ENCODE data around the gene TMPRSS11A.

TMPRSS11A gene

GRCh38 chr4:67963356-67963755 is at the start of gene TMPRSS11A:
TSS of gene TMPRSS11A (minus strand) at chr4:67963493. CDS start at chr4:67963393, 100 bp downstream.
- no peak for DNase-seq

DNA sequence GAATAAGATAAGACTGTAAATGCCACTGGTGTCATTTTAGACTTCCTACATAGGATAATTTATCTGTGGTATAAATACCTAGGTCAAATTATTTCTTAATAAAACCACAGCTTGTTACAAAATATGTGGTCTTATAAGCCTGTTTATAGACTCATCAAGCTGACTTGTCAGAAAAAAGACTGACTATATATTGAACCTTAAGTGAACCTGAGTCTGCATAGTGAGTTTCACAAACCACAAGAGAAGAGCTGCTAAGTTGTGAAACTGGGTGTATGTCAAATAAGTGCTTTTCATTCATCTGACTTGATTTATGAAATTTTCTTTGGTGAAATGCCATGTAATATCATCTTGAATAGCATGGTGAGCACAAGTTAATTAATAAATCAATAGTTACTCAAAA is 48.4 kb upstream of the TMPRSS11A start:
- no peak for DNase-seq

DNA sequence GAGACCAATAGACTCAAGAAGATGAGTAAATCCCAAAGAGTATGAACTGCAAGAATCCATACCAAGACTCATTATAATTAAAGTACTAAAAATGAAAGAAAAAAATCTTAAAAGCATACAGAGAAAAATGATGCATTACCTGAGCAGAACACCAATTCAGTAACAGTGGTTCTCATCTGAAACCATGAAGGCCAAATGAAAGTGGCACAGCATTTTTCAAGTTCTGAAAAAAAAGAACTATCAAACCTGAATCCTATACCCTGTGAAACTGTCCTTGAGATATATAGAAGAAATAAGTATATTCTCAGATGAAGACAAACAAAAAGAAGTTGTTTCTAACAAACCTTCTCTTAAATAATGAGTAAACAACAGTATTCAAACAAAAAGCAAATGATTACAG is 39.6 kb upstream of the TMPRSS11A start:
- no peak for DNase-seq

GRCh38 chr4:67996127-67996526 is 32.8 kb upstream of the TMPRSS11A start:
- DNase-seq, result no peak

- no peak for DNase-seq
Measured at GRCh38 chr4:67988991-67989390, 25.7 kb upstream of the TMPRSS11A start.

- DNase-seq, result no peak
Measured at GRCh38 chr4:67983333-67983732, 20.0 kb upstream of the TMPRSS11A start.

- no peak for DNase-seq
Measured at GRCh38 chr4:67980512-67980911, 17.2 kb upstream of the TMPRSS11A start.

GRCh38 chr4:67973608-67974007 is 10.3 kb upstream of the TMPRSS11A start:
- no peak for DNase-seq

DNA sequence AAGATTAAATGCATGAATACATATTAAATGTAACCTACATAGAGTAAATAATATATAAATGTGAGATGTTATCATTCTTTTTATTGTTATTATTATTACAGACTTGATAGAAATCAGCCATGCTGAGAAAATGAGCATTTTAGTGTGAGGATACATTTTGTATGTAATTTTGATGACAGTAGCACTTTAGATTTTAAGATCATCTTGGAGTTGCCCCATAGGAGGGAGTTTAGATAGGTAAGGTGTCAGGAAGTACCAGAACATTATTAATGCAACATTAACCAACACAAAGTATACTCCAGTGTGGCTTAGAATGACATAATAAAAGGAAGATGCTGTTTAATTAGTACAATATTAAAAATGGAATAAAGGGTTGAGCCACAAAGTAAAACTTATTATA is 8.4 kb downstream of the TMPRSS11A start:
- no peak for DNase-seq

- no peak for DNase-seq
Measured at GRCh38 chr4:67941074-67941473, 22.2 kb downstream of the TMPRSS11A start.

- DNase-seq, result no peak
Measured at GRCh38 chr4:67940506-67940905, 22.8 kb downstream of the TMPRSS11A start.

GRCh38 chr4:67939195-67939594 is 24.1 kb downstream of the TMPRSS11A start:
- no peak for DNase-seq

DNA sequence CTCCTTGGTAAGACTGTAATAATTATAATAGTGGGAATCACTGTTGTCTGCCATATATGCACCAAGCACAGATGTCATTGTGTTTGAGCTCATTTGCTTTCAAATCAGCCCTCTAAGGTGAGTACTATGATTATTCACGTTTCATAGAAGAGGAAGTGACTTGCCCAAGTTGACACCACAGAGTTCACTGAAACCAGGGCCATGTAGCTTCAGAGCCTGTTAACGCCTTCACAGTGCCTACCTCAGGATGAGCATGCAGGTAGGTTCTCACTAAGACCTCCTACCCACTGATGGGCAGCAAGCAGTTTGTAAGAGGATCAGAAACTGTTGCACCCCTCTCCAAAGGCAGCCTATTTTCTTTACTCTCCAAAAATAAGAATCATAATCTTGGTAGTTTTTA is 27.4 kb downstream of the TMPRSS11A start:
- DNase-seq, result no peak

DNA sequence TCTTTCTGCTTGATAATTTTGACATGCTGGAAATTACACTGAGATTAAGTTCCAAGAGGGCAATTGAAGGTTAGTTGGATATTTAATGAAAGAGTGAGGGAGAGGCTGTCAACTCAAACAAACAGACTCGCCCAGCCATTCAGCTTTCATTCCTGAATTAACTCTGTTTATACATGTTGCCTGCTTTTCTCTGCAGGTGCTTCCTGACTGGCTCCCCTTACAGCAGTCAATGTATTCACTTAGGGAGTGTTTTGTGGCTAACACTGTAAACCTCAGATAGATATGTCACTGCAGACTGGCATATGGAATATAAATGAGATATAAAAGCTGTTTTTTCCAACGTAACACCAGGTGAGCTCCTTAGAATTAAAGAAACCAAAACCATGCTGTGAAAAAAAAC is 28.7 kb downstream of the TMPRSS11A start:
- DNase-seq, result peak; percentile 94

DNA sequence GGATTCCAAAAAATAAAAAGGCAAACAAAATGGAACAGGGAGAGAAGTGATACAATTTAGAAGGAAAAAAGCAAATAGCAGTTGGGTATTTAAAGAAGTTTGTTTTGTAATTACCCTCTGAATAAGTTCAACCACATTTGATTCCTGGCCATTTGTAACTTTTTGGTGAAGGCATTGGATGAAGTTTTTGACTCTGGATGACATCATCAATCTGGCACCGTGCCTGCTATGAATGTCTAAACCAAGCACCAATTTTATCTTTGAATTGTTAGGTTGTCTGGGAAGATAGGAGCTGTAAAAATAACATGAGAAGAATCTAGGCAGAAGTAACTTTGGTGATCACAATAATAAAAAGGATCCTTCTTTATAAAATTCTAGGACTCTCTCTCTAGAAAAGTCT is 29.5 kb downstream of the TMPRSS11A start:
- DNase-seq, result no peak

GRCh38 chr4:67933038-67933437 is 30.3 kb downstream of the TMPRSS11A start:
- no peak for DNase-seq

GRCh38 chr4:67931256-67931655 is 32.0 kb downstream of the TMPRSS11A start:
- no peak for DNase-seq

DNA sequence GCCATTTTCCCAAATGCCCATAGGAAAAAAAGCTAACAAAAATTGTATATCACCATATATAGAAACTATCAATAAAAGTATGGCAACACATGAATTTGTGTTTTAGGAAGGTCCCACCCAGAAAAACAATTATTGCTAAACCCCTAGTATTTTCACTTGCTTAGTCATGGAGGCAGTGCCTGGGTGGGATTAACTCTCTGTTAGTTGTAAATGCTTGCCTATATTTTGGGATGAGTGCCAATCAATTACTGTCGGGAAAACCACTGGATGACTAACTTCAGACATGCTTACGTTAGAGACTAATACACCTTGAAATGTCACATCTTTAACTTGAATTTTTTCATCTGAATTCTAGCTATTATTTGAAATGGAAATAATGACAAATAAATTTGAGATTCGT is 33.9 kb downstream of the TMPRSS11A start:
- no peak for DNase-seq

GRCh38 chr4:67928546-67928945 is 34.7 kb downstream of the TMPRSS11A start:
- DNase-seq, result no peak

DNA sequence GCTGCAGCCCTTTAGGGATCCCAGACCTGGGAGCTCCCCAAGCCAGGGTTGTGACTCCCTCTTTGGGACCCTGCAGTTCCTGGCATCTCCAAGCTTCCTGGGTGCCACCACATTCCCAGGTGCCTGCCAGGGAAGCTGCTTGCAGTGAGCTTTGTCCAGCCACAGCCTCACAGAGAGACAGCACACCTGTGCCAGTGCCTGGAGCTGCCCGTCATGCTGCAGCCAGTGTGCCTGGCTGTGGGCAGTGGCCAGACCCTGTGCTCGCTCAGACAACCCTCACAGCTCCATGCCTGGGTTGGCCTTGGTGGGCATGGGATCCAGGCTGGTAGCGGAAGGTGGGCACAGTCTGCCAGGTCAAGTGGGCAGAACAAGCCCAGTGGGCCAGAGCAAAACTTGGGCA is 36.0 kb downstream of the TMPRSS11A start:
- no peak for DNase-seq

DNA sequence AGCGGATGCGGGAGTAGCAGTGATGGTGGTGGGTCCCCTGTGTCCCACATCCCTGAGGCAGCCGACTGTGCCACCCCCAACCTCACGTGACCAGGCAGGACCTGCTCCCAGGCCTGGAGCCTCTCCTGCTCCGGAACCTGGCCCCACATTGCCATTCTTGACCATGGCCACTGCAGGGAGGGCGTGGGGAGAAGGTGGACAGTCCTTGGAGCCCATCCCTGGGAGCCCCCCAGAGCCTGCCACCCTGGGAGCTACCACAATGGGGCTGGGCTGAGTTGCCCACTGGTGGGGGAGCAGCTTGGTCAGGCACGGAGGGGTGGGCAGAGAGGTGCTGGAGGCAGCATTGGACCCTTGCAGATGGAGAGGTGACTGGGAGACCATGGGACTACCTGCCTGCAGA is 36.8 kb downstream of the TMPRSS11A start:
- no peak for DNase-seq

DNA sequence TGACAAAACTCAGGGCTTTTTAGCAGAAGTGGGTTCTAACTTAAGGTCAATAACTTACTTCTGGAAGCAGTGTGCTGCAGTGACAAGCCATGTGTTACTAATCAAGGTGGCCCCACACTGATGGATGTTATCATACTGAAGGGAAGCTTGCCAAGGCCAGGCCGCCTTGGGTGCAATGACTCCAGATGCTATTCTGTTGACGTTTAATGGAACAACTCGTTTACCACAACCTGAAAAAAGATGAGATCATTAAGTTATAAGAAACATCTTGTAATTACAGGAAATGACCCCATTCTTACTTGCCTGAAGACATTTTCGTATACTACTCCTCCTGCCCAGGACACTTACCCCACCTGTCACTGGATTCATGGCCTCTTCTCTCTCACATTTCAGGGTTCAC is 40.6 kb downstream of the TMPRSS11A start:
- no peak for DNase-seq

DNA sequence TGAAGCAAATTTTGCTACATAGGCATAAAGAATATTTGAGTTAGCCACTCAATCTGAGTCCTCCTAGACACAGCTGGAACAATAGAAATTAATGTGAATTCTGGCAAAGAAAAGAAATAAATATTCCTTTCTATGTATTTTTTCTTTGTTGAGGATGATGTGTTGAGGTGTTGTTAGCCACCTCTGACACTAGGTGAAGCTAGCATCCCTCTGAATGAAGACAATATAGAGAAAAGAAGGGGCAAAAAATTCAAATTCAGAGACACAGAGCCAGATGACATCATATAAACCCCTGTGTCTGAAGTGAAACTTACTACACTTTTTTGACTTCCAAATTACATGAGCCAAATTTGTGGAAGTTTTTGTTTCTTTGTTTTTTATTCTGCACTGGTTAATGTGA is 44.9 kb downstream of the TMPRSS11A start:
- no peak for DNase-seq

- DNase-seq, result no peak
Measured at GRCh38 chr4:67915400-67915966, 47.8 kb downstream of the TMPRSS11A start.

- DNase-seq, result no peak
Measured at GRCh38 chr4:67912080-67912479, 51.2 kb downstream of the TMPRSS11A start.

GRCh38 chr4:67911638-67912037 is 51.7 kb downstream of the TMPRSS11A start:
- DNase-seq, result no peak
